GM12878 (cell line): ENCODE results near the gene FNDC3B. TPM values are rescaled to one million over a fixed set of nuclear protein-coding genes. Genes with fewer than 3 reads are reported as not detected.

Experiments used
- BCL11A ChIP-seq: IDR thresholded peaks from 2 replicates; pipeline ENCODE4 v1.6.1; 2011; ENCODE audit warnings: low read depth, low read length
- FOXK2 ChIP-seq: fragments of 450-650 bp; IDR thresholded peaks from 2 replicates; pipeline ENCODE4 v1.6.1; 2017; ENCODE audit warnings: mild to moderate bottlenecking, moderate library complexity
- GABPA ChIP-seq: IDR thresholded peaks from 2 replicates; pipeline ENCODE4 v1.6.1; 2014; ENCODE audit warnings: antibody characterized with exemption, low read depth, mild to moderate bottlenecking, inconsistent platforms
- HDGF ChIP-seq: fragments of 450-650 bp; IDR thresholded peaks from 2 replicates; pipeline ENCODE4 v1.6.1; 2016; ENCODE audit warnings: antibody characterized with exemption
- MTA2 ChIP-seq: fragments of 450-650 bp; IDR thresholded peaks from 2 replicates; pipeline ENCODE4 v1.6.1; 2016; ENCODE audit warnings: low read depth, mild to moderate bottlenecking, moderate library complexity
- MTA3 ChIP-seq: IDR thresholded peaks from 2 replicates; pipeline ENCODE4 v1.6.1; 2012; ENCODE audit warnings: low read length, inconsistent platforms, borderline replicate concordance
- MYC ChIP-seq: IDR thresholded peaks from 2 replicates; pipeline ENCODE4 v1.6.1; 2011; ENCODE audit warnings: mild to moderate bottlenecking, low read length, moderate library complexity, inconsistent platforms; ENCODE audit not compliant: insufficient read depth, insufficient replicate concordance, insufficient read length, severe bottlenecking
- NR2F1 ChIP-seq: fragments of 450-650 bp; conservative IDR thresholded peaks from 2 replicates; pipeline ENCODE4 v1.6.1; 2017; ENCODE audit warnings: mild to moderate bottlenecking
- SMC3 ChIP-seq: IDR thresholded peaks from 2 replicates; pipeline ENCODE4 v1.6.1; 2011; ENCODE audit warnings: low read length, improper control_type of control experiment, borderline replicate concordance
- SREBF2 ChIP-seq: IDR thresholded peaks from 2 replicates; pipeline ENCODE4 v1.6.1; 2012; ENCODE audit warnings: mild to moderate bottlenecking, low read length
- SRF ChIP-seq, 2 experiments: IDR thresholded peaks; 2 replicates each; pipeline ENCODE4 v1.6.1; 2011; ENCODE audit warnings: low read depth in 2 of 2, low read length in 2 of 2, mild to moderate bottlenecking in 1 of 2, moderate library complexity in 1 of 2
- SUZ12 ChIP-seq: fragments of 200-600 bp; sonication (generic); IDR thresholded peaks from one replicate; pipeline ENCODE4 v1.6.1; 2018; ENCODE audit warnings: antibody characterized with exemption, mild to moderate bottlenecking; ENCODE audit not compliant: unreplicated experiment
- YBX1 ChIP-seq: fragments of 450-650 bp; IDR thresholded peaks from 2 replicates; pipeline ENCODE4 v1.6.1; 2016; ENCODE audit warnings: antibody characterized with exemption
- ZNF207 ChIP-seq: fragments of 450-650 bp; IDR thresholded peaks from 2 replicates; pipeline ENCODE4 v1.6.1; 2014; ENCODE audit warnings: antibody characterized with exemption, mild to moderate bottlenecking, borderline replicate concordance
- ZNF274 ChIP-seq: IDR thresholded peaks from one replicate; pipeline ENCODE4 v1.8.0; 2011; ENCODE audit not compliant: insufficient read length, insufficient read depth
- polyA plus RNA-seq, 11 experiments: library from polyadenylated mRNA; depleted of rRNA in 4 of 11; unstranded in 6 of 11; stranded (reverse) in 5 of 11; fragments of >200 nt; fragmentation: Nextera tagmentation in 4 of 11; fragmentation: Illumina TruSeq in 1 of 11; extraction: Ambion mirVana in 4 of 11; extraction: Trizol in 1 of 11; gene quantifications; 1 replicate in 1 of 11; 2 replicates in 10 of 11; pipeline versions ENCODE4 v1.2.1 to v1.2.3, GENCODE V29; 2011 to 2016; ENCODE audit warnings: inconsistent platforms in 2 of 11, missing spikeins in 2 of 11, low read depth in 1 of 11
- total RNA-seq, 4 experiments: library from RNA; depleted of rRNA in 3 of 4; stranded (reverse); fragments of >200 nt in 3 of 4; fragmentation: Illumina TruSeq in 1 of 4; extraction: Trizol in 1 of 4; gene quantifications; 2 replicates each; pipeline versions ENCODE4 v1.2.1 to v1.2.3, GENCODE V29; 2013 to 2021
- TF ChIP-seq, protein P1 (sequence below): IDR thresholded peaks from 2 replicates; pipeline ENCODE4 v1.6.1; 2011; ENCODE audit warnings: low read depth, mild to moderate bottlenecking, low read length, moderate library complexity, borderline replicate concordance; ENCODE audit errors: extremely low read depth
- TF ChIP-seq, protein P2 (sequence below): fragments of 450-650 bp; IDR thresholded peaks from 2 replicates; pipeline ENCODE4 v1.6.1; 2017; ENCODE audit warnings: low read depth, mild to moderate bottlenecking, moderate library complexity
- TF ChIP-seq, protein P3 (sequence below): IDR thresholded peaks from 2 replicates; pipeline ENCODE4 v1.6.1; 2012; ENCODE audit warnings: low read length, inconsistent platforms
- TF ChIP-seq, protein P4 (sequence below): fragments of 450-650 bp; IDR thresholded peaks from 2 replicates; pipeline ENCODE4 v1.6.1; 2017; ENCODE audit warnings: mild to moderate bottlenecking
- TF ChIP-seq, protein P5 (sequence below): IDR thresholded peaks from 2 replicates; pipeline ENCODE4 v1.6.1; 2011; ENCODE audit warnings: borderline replicate concordance, low read depth, mild to moderate bottlenecking, moderate library complexity, low read length; ENCODE audit not compliant: insufficient read depth, poor library complexity, severe bottlenecking
- TF ChIP-seq, protein P6 (sequence below): IDR thresholded peaks from 2 replicates; pipeline ENCODE4 v1.6.1; 2011; ENCODE audit warnings: mild to moderate bottlenecking, low read depth, low read length, moderate library complexity; ENCODE audit not compliant: insufficient replicate concordance
- TF ChIP-seq, protein P7 (sequence below): fragments of 450-650 bp; IDR thresholded peaks from 2 replicates; pipeline ENCODE4 v1.6.1; 2017; ENCODE audit warnings: borderline replicate concordance

Gene FNDC3B
- total and polyA plus RNA-seq, 10 of the 15 experiments (the other 5 are each of a cell fraction or from before 2014, with no cell fraction given) = 7.9 to 35.0 (median 18.5) TPM

DNA sequence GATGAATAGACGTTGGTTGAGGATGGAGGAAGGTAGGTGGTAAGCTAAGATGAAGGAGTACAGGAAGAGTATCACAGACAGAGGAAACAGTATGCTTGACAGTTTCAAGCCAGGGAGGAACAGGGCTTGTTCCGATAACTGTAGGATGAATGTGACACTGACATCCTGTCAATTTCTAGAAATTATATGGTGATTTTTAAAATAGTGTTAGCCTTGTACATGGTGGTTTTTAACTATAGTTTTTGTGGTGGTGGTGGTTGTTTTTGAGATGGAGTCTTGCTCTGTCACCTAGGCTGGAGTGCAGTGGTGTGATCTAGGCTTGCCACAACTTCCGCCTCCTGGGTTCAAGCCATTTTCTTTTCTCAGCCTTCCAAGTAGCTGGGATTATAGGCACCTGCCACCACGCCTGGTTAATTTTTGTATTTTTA is 92.8 kb downstream of the FNDC3B start (continued):
- TF ChIP-seq, protein P1, sequence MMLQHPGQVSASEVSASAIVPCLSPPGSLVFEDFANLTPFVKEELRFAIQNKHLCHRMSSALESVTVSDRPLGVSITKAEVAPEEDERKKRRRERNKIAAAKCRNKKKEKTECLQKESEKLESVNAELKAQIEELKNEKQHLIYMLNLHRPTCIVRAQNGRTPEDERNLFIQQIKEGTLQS = no peak
- no peak for TF ChIP-seq SMC3
- TF ChIP-seq MTA2 = peak; percentile 64
- TF ChIP-seq, protein P2, sequence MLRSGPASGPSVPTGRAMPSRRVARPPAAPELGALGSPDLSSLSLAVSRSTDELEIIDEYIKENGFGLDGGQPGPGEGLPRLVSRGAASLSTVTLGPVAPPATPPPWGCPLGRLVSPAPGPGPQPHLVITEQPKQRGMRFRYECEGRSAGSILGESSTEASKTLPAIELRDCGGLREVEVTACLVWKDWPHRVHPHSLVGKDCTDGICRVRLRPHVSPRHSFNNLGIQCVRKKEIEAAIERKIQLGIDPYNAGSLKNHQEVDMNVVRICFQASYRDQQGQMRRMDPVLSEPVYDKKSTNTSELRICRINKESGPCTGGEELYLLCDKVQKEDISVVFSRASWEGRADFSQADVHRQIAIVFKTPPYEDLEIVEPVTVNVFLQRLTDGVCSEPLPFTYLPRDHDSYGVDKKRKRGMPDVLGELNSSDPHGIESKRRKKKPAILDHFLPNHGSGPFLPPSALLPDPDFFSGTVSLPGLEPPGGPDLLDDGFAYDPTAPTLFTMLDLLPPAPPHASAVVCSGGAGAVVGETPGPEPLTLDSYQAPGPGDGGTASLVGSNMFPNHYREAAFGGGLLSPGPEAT = peak; percentile 59
- TF ChIP-seq, protein P3, sequence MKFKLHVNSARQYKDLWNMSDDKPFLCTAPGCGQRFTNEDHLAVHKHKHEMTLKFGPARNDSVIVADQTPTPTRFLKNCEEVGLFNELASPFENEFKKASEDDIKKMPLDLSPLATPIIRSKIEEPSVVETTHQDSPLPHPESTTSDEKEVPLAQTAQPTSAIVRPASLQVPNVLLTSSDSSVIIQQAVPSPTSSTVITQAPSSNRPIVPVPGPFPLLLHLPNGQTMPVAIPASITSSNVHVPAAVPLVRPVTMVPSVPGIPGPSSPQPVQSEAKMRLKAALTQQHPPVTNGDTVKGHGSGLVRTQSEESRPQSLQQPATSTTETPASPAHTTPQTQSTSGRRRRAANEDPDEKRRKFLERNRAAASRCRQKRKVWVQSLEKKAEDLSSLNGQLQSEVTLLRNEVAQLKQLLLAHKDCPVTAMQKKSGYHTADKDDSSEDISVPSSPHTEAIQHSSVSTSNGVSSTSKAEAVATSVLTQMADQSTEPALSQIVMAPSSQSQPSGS = no peak
- no peak for TF ChIP-seq SREBF2
- no peak for TF ChIP-seq SRF (IDR thresholded peaks at IDR 0.05; ENCODE audit: low read depth in 2 of 2, low read length in 2 of 2)
- TF ChIP-seq, protein P4, sequence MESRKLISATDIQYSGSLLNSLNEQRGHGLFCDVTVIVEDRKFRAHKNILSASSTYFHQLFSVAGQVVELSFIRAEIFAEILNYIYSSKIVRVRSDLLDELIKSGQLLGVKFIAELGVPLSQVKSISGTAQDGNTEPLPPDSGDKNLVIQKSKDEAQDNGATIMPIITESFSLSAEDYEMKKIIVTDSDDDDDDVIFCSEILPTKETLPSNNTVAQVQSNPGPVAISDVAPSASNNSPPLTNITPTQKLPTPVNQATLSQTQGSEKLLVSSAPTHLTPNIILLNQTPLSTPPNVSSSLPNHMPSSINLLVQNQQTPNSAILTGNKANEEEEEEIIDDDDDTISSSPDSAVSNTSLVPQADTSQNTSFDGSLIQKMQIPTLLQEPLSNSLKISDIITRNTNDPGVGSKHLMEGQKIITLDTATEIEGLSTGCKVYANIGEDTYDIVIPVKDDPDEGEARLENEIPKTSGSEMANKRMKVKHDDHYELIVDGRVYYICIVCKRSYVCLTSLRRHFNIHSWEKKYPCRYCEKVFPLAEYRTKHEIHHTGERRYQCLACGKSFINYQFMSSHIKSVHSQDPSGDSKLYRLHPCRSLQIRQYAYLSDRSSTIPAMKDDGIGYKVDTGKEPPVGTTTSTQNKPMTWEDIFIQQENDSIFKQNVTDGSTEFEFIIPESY = no peak
- TF ChIP-seq SUZ12 = no peak
- TF ChIP-seq BCL11A = no peak
- no peak for TF ChIP-seq ZNF207
- TF ChIP-seq YBX1 = no peak
- 0 out of 2 replicates have a peak, but pooled peaks have one; percentile 61 for TF ChIP-seq HDGF
- no peak for TF ChIP-seq FOXK2
- no peak for TF ChIP-seq MYC
- TF ChIP-seq, protein P5, sequence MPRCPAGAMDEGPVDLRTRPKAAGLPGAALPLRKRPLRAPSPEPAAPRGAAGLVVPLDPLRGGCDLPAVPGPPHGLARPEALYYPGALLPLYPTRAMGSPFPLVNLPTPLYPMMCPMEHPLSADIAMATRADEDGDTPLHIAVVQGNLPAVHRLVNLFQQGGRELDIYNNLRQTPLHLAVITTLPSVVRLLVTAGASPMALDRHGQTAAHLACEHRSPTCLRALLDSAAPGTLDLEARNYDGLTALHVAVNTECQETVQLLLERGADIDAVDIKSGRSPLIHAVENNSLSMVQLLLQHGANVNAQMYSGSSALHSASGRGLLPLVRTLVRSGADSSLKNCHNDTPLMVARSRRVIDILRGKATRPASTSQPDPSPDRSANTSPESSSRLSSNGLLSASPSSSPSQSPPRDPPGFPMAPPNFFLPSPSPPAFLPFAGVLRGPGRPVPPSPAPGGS = peak; percentile 48
- TF ChIP-seq, protein P6, sequence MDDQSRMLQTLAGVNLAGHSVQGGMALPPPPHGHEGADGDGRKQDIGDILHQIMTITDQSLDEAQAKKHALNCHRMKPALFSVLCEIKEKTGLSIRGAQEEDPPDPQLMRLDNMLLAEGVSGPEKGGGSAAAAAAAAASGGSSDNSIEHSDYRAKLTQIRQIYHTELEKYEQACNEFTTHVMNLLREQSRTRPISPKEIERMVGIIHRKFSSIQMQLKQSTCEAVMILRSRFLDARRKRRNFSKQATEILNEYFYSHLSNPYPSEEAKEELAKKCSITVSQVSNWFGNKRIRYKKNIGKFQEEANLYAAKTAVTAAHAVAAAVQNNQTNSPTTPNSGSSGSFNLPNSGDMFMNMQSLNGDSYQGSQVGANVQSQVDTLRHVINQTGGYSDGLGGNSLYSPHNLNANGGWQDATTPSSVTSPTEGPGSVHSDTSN = no peak
- TF ChIP-seq ZNF274 = no peak
- TF ChIP-seq, protein P7, sequence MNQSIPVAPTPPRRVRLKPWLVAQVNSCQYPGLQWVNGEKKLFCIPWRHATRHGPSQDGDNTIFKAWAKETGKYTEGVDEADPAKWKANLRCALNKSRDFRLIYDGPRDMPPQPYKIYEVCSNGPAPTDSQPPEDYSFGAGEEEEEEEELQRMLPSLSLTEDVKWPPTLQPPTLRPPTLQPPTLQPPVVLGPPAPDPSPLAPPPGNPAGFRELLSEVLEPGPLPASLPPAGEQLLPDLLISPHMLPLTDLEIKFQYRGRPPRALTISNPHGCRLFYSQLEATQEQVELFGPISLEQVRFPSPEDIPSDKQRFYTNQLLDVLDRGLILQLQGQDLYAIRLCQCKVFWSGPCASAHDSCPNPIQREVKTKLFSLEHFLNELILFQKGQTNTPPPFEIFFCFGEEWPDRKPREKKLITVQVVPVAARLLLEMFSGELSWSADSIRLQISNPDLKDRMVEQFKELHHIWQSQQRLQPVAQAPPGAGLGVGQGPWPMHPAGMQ = no peak
- no peak for TF ChIP-seq NR2F1
- no peak for TF ChIP-seq GABPA
- TF ChIP-seq MTA3 = peak; percentile 19; the same call in 1 of the 2 replicates
